SK-N-SH treated with all-trans-retinoic acid at 6 μM for 48 hours (cell line): ENCODE measurements around the gene CCR6.

Experiments used
- ARNTL ChIP-seq: fragments of 450-650 bp; formaldehyde crosslinking; IDR thresholded peaks from 2 replicates; pipeline ENCODE4 v1.5.0; 2020; ENCODE audit warnings: low read depth, mild to moderate bottlenecking, moderate library complexity, borderline replicate concordance
- CREB5 ChIP-seq: fragments of 250-450 bp; sonication (Bioruptor Pico); IDR thresholded peaks from 2 replicates; pipeline ENCODE4 v1.5.1; 2020; ENCODE audit warnings: low read depth, mild to moderate bottlenecking, moderate library complexity
- ESRRG ChIP-seq: fragments of 250-450 bp; sonication (Bioruptor Pico); IDR thresholded peaks from 2 replicates; pipeline ENCODE4 v1.6.1; 2021; ENCODE audit warnings: mild to moderate bottlenecking
- OSR1 ChIP-seq: fragments of 250-450 bp; sonication (Bioruptor Pico); IDR thresholded peaks from 2 replicates; pipeline ENCODE4 v1.8.0; 2022; ENCODE audit warnings: moderate library complexity, mild to moderate bottlenecking, inconsistent platforms
- PPARA ChIP-seq: fragments of 250-450 bp; sonication (Bioruptor Pico); IDR thresholded peaks from 2 replicates; pipeline ENCODE4 v1.5.0; 2020; ENCODE audit warnings: mild to moderate bottlenecking, borderline replicate concordance
- ZFP30 ChIP-seq: fragments of 450-650 bp; formaldehyde crosslinking; IDR thresholded peaks from 2 replicates; pipeline ENCODE4 v1.5.0; 2022; ENCODE audit warnings: mild to moderate bottlenecking, moderate library complexity
- ZNF70 ChIP-seq: fragments of 450-650 bp; formaldehyde crosslinking; IDR thresholded peaks from 2 replicates; pipeline ENCODE4 v1.5.0; 2020; ENCODE audit warnings: mild to moderate bottlenecking, moderate library complexity
- ZNF8 ChIP-seq: fragments of 450-650 bp; formaldehyde crosslinking; IDR thresholded peaks from 2 replicates; pipeline ENCODE4 v1.5.0; 2020; ENCODE audit warnings: mild to moderate bottlenecking, moderate library complexity
- TF ChIP-seq, protein P1 (sequence below): fragments of 250-450 bp; sonication (Bioruptor Pico); IDR thresholded peaks from 2 replicates; pipeline ENCODE4 v1.8.0; 2020; ENCODE audit warnings: mild to moderate bottlenecking, moderate library complexity, borderline replicate concordance

- TF ChIP-seq CREB5 (no peak), ARNTL (CRISPR knock-in tag) (no peak), ZFP30 (CRISPR knock-in tag) (no peak), OSR1 (no peak), ZNF70 (CRISPR knock-in tag) (no peak), ZNF8 (CRISPR knock-in tag) (no peak), ESRRG (CRISPR knock-in tag) (no peak), PPARA (CRISPR knock-in tag) (no peak)
- TF ChIP-seq, protein P1, sequence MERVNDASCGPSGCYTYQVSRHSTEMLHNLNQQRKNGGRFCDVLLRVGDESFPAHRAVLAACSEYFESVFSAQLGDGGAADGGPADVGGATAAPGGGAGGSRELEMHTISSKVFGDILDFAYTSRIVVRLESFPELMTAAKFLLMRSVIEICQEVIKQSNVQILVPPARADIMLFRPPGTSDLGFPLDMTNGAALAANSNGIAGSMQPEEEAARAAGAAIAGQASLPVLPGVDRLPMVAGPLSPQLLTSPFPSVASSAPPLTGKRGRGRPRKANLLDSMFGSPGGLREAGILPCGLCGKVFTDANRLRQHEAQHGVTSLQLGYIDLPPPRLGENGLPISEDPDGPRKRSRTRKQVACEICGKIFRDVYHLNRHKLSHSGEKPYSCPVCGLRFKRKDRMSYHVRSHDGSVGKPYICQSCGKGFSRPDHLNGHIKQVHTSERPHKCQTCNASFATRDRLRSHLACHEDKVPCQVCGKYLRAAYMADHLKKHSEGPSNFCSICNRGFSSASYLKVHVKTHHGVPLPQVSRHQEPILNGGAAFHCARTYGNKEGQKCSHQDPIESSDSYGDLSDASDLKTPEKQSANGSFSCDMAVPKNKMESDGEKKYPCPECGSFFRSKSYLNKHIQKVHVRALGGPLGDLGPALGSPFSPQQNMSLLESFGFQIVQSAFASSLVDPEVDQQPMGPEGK (CRISPR knock-in tag): no peak
Observed at GRCh38 chr6:167116838-167117228, 6.1 kb upstream of the CCR6 start.
